GM13977 (cell line): ENCODE measurements around the gene CAMTA1.

ENCODE experiments used
- DNase-seq: peaks from one replicate; pipeline ENCODE4 v3.0.0; 2012; ENCODE audit warnings: low spot score
- CTCF ChIP-seq: IDR thresholded peaks from 2 replicates; pipeline ENCODE4 v1.5.1; 2012; ENCODE audit warnings: mild to moderate bottlenecking, control low read depth; ENCODE audit not compliant: insufficient read depth; ENCODE audit errors: extremely low read depth, missing control alignments
- in situ Hi-C: fragments of 300-500 bp; cut with MboI; formaldehyde crosslinking; loops from one replicate; pipeline ENCODE4 v1.12.0; 2022; ENCODE audit warnings: low sequenced_read_pairs, low pct_unique_long_range_greater_than_20kb, mixed read lengths, inconsistent platforms; ENCODE audit not compliant: unreplicated experiment

CAMTA1 gene

GRCh38 chr1:7293702-7294629 lies 508.7 kb downstream of the CAMTA1 start:
- in situ Hi-C loops: no loop called here
- no peak for TF ChIP-seq CTCF
- DNase-seq: no peak

- TF ChIP-seq CTCF: no peak
- in situ Hi-C loops: no loop called here
- DNase-seq: no peak
These were observed 509.4 kb downstream of the CAMTA1 start for GRCh38 chr1:7294636-7295035.

GRCh38 chr1:7295946-7296345 lies 510.7 kb downstream of the CAMTA1 start:
- no peak for DNase-seq
- no peak for TF ChIP-seq CTCF
- in situ Hi-C loops: no loop called here

- DNase-seq: no peak
- in situ Hi-C loops: no loop called here
These were observed 511.7 kb downstream of the CAMTA1 start for GRCh38 chr1:7296968-7297367.

GRCh38 chr1:7298145-7298544 lies 512.9 kb downstream of the CAMTA1 start:
- TF ChIP-seq CTCF: no peak
- in situ Hi-C loops: no loop called here
- no peak for DNase-seq

More at GRCh38 chr1:7296968-7297367, 511.7 kb downstream of the CAMTA1 start:
- no peak for TF ChIP-seq CTCF

- TF ChIP-seq CTCF: no peak
- in situ Hi-C loops: no loop called here
- DNase-seq: no peak
These were observed 513.5 kb downstream of the CAMTA1 start for GRCh38 chr1:7298749-7299151.
